ENCODE measurements around the gene NFAM1. TPM values are rescaled to one million over a fixed set of nuclear protein-coding genes. Genes with fewer than 3 reads are reported as not detected.

NFAM1 gene
- polyA plus RNA-seq, 1 donor from 2014 or later: 1.1 TPM

- Mint-ChIP-seq H3K4me3 (no peak overlapping the region), H3K9me3 (no peaks in the 10 kb centered on the region), H3K27me3 (peaks cover 5% of the 10 kb centered on the region), H3K27ac (no peak overlapping the region), H3K36me3 (no peaks in the 10 kb centered on the region), H3K4me1 (peaks cover 4 to 25% (median 15%) of the 10 kb centered on the region in 3 donors)
Observed at GRCh38 chr22:42446151-42446550, 13.9 kb upstream of the NFAM1 start.

- peak overlapping the region; percentile 35 to 85 (median 70) for H3K4me3 Mint-ChIP-seq
- peaks cover 7% of the 10 kb centered on the region for H3K27me3 Mint-ChIP-seq
- H3K4me1 Mint-ChIP-seq: peaks cover 12 to 32% (median 22%) of the 10 kb centered on the region in 3 donors
- no peaks in the 10 kb centered on the region for H3K9me3 Mint-ChIP-seq
- no peaks in the 10 kb centered on the region for H3K36me3 Mint-ChIP-seq
- no peak overlapping the region for H3K27ac Mint-ChIP-seq
Observed at GRCh38 chr22:42444077-42444904, 12.1 kb upstream of the NFAM1 start.

GRCh38 chr22:42443240-42444076, 11.3 kb upstream of the NFAM1 start:
- Mint-ChIP-seq H3K27me3 (peaks cover 9% of the 10 kb centered on the region), H3K9me3 (no peaks in the 10 kb centered on the region), H3K36me3 (no peaks in the 10 kb centered on the region), H3K4me1 (peaks cover 15 to 36% (median 26%) of the 10 kb centered on the region in 3 donors), H3K27ac (peak overlapping the region in 1 of 3 donors; percentile 75), H3K4me3 (peak overlapping the region in 3 of 4 donors; percentile 35 to 85 (median 59))

GRCh38 chr22:42442748-42443147, 10.5 kb upstream of the NFAM1 start:
- Mint-ChIP-seq H3K9me3 (no peaks in the 10 kb centered on the region), H3K4me1 (peaks cover 17 to 41% (median 27%) of the 10 kb centered on the region in 3 donors), H3K27ac (peak overlapping the region in 2 of 3 donors; percentile 46 to 75), H3K4me3 (peak overlapping the region in 1 of 4 donors; percentile 6), H3K36me3 (no peaks in the 10 kb centered on the region), H3K27me3 (peaks cover 10% of the 10 kb centered on the region)

GRCh38 chr22:42440728-42441127, 8.5 kb upstream of the NFAM1 start:
- Mint-ChIP-seq H3K9me3 (no peaks in the 10 kb centered on the region), H3K27me3 (peaks cover 14% of the 10 kb centered on the region), H3K4me1 (peaks cover 26 to 55% (median 31%) of the 10 kb centered on the region in 3 donors), H3K4me3 (no peak overlapping the region), H3K36me3 (no peaks in the 10 kb centered on the region), H3K27ac (no peak overlapping the region)

- peaks cover 14% of the 10 kb centered on the region for H3K27me3 Mint-ChIP-seq
- peaks cover 25 to 53% (median 30%) of the 10 kb centered on the region in 3 donors for H3K4me1 Mint-ChIP-seq
- H3K4me3 Mint-ChIP-seq: peak overlapping the region; percentile 32 to 84 (median 66)
Observed at GRCh38 chr22:42439821-42440674, 7.8 kb upstream of the NFAM1 start.

GRCh38 chr22:42439021-42439567, 6.9 kb upstream of the NFAM1 start:
- Mint-ChIP-seq H3K27ac (peak overlapping the region in 1 of 3 donors; percentile 21), H3K9me3 (no peaks in the 10 kb centered on the region), H3K4me3 (peak overlapping the region; percentile 32 to 80 (median 49)), H3K27me3 (peaks cover 17% of the 10 kb centered on the region), H3K36me3 (no peaks in the 10 kb centered on the region), H3K4me1 (peaks cover 23 to 43% (median 24%) of the 10 kb centered on the region in 3 donors)

More at GRCh38 chr22:42439821-42440674, 7.8 kb upstream of the NFAM1 start:
- no peaks in the 10 kb centered on the region for H3K9me3 Mint-ChIP-seq
- no peaks in the 10 kb centered on the region for H3K36me3 Mint-ChIP-seq
- H3K27ac Mint-ChIP-seq: peak overlapping the region in 1 of 3 donors; percentile 21

- peaks cover 18 to 35% (median 22%) of the 10 kb centered on the region in 3 donors for H3K4me1 Mint-ChIP-seq
- peak overlapping the region in 3 of 4 donors; percentile 80 to 94 (median 93) for H3K4me3 Mint-ChIP-seq
- no peaks in the 10 kb centered on the region for H3K9me3 Mint-ChIP-seq
- peak overlapping the region in 2 of 3 donors; percentile 82 to 85 for H3K27ac Mint-ChIP-seq
- peaks cover 24% of the 10 kb centered on the region for H3K27me3 Mint-ChIP-seq
- H3K36me3 Mint-ChIP-seq: no peaks in the 10 kb centered on the region
Observed at GRCh38 chr22:42438293-42438650, 6.1 kb upstream of the NFAM1 start.

- Mint-ChIP-seq H3K27ac (peak overlapping the region in 2 of 3 donors; percentile 82 to 85), H3K4me3 (peak overlapping the region; percentile 79 to 94 (median 86)), H3K36me3 (no peaks in the 10 kb centered on the region), H3K9me3 (no peaks in the 10 kb centered on the region), H3K4me1 (peaks cover 18 to 30% (median 22%) of the 10 kb centered on the region in 3 donors), H3K27me3 (peaks cover 27% of the 10 kb centered on the region)
Observed at GRCh38 chr22:42437488-42438292, 5.5 kb upstream of the NFAM1 start.

- Mint-ChIP-seq H3K4me1 (peaks cover 19 to 35% (median 24%) of the 10 kb centered on the region in 3 donors), H3K9me3 (no peaks in the 10 kb centered on the region), H3K27me3 (peaks cover 33% of the 10 kb centered on the region), H3K27ac (no peak overlapping the region), H3K4me3 (peak overlapping the region in 1 of 4 donors; percentile 77), H3K36me3 (no peaks in the 10 kb centered on the region)
Observed at GRCh38 chr22:42436404-42436803, 4.2 kb upstream of the NFAM1 start.

GRCh38 chr22:42434748-42435425, 2.7 kb upstream of the NFAM1 start:
- Mint-ChIP-seq H3K9me3 (no peaks in the 10 kb centered on the region), H3K27me3 (peaks cover 39% of the 10 kb centered on the region), H3K4me3 (no peak overlapping the region), H3K27ac (no peak overlapping the region), H3K36me3 (no peaks in the 10 kb centered on the region), H3K4me1 (peaks cover 17 to 33% (median 20%) of the 10 kb centered on the region in 3 donors)

- Mint-ChIP-seq H3K4me3 (no peak overlapping the region), H3K9me3 (no peaks in the 10 kb centered on the region), H3K36me3 (no peaks in the 10 kb centered on the region), H3K4me1 (peaks cover 9 to 25% (median 14%) of the 10 kb centered on the region in 3 donors), H3K27ac (no peak overlapping the region), H3K27me3 (peaks cover 42% of the 10 kb centered on the region)
Observed at GRCh38 chr22:42433754-42434682, 1.8 kb upstream of the NFAM1 start.
